IPS-18a (cell line): Measurements from ENCODE around the gene VKORC1.

Experiments used
- H3K27ac ChIP-seq: one replicate; pipeline ENCODE4 v1.5.1; 2013; ENCODE audit warnings: low read length
- H3K27me3 ChIP-seq: one replicate; pipeline ENCODE4 v1.6.1; 2013; ENCODE audit warnings: mild to moderate bottlenecking, low read length; ENCODE audit not compliant: control insufficient read depth, insufficient read depth
- H3K36me3 ChIP-seq: one replicate; pipeline ENCODE4 v1.6.1; 2013; ENCODE audit warnings: low read depth, low read length; ENCODE audit not compliant: control insufficient read depth
- H3K4me1 ChIP-seq: one replicate; pipeline ENCODE4 v1.6.1; 2013; ENCODE audit warnings: low read depth, low read length; ENCODE audit not compliant: control insufficient read depth
- H3K4me3 ChIP-seq: one replicate; pipeline ENCODE4 v1.5.1; 2013; ENCODE audit warnings: low read length
- H3K9ac ChIP-seq: one replicate; pipeline ENCODE4 v1.6.1; 2013; ENCODE audit warnings: mild to moderate bottlenecking, low read length, moderate library complexity
- H3K9me3 ChIP-seq: one replicate; pipeline ENCODE4 v1.6.1; 2013; ENCODE audit warnings: low read depth, low read length; ENCODE audit not compliant: control insufficient read depth

The VKORC1 gene

DNA sequence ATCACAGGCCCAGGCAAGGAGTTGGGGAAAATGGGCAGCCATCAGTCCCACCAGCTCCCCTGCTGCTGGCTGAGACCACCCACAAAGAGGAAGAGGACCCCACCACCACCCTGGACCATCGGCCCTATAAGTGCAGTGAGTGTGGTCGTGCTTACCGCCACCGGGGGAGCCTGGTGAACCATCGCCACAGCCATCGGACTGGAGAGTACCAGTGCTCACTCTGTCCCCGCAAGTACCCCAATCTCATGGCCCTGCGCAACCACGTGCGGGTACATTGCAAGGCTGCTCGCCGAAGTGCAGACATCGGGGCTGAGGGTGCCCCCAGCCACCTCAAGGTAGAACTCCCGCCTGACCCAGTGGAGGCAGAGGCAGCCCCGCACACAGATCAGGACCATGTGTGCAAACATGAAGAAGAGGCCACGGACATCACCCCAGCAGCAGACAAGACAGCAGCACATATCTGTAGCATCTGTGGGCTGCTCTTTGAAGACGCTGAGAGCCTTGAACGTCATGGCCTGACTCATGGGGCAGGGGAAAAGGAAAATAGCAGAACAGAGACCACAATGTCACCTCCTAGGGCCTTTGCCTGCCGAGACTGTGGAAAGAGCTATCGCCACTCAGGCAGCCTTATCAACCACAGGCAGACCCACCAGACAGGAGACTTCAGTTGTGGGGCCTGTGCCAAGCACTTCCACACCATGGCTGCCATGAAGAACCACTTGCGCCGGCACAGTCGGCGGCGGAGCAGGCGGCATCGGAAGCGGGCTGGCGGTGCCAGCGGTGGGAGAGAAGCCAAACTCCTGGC is 16.8 kb downstream of the VKORC1 start:
- H3K4me3 ChIP-seq, result no peak overlapping the region
- H3K9me3 ChIP-seq, result no peaks in the 10 kb centered on the region
- no peaks in the 10 kb centered on the region for H3K4me1 ChIP-seq
- no peak overlapping the region for H3K9ac ChIP-seq
- H3K27ac ChIP-seq, result no peak overlapping the region
- H3K36me3 ChIP-seq, result peaks cover 44% of the 10 kb centered on the region
- no peaks in the 10 kb centered on the region for H3K27me3 ChIP-seq

GRCh38 chr16:31077024-31077423 is 17.6 kb downstream of the VKORC1 start:
- H3K27ac ChIP-seq, result no peak overlapping the region
- no peaks in the 10 kb centered on the region for H3K27me3 ChIP-seq
- no peak overlapping the region for H3K9ac ChIP-seq
- H3K36me3 ChIP-seq, result peaks cover 44% of the 10 kb centered on the region
- no peak overlapping the region for H3K4me3 ChIP-seq
- H3K9me3 ChIP-seq, result no peaks in the 10 kb centered on the region
- H3K4me1 ChIP-seq, result peaks cover 4% of the 10 kb centered on the region

GRCh38 chr16:31076319-31076718 is 18.3 kb downstream of the VKORC1 start:
- no peak overlapping the region for H3K27ac ChIP-seq
- H3K4me3 ChIP-seq, result no peak overlapping the region
- H3K27me3 ChIP-seq, result no peaks in the 10 kb centered on the region
- peaks cover 7% of the 10 kb centered on the region for H3K4me1 ChIP-seq
- H3K9me3 ChIP-seq, result no peaks in the 10 kb centered on the region
- H3K9ac ChIP-seq, result no peak overlapping the region
- H3K36me3 ChIP-seq, result peaks cover 44% of the 10 kb centered on the region

DNA sequence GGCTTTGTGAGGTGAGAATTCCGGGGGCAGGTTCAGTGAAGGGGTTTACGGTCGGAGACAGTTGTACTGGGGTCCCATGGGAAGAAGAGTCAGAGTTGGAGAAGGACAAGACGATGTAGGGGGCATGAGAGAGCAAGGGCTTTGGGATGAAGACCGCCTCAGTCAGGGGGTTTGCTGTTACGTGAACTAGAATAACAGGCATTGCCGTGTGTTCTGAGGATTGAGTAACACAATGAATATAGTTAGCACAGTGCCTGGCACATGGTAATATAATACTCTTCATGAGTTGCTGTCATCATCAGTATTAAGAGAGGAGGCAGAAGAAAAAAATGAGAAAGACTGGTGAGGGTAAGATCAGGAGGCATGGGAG is 19.8 kb downstream of the VKORC1 start:
- Histone ChIP-seq H3K36me3 (peaks cover 33% of the 10 kb centered on the region), H3K27me3 (no peaks in the 10 kb centered on the region), H3K9me3 (no peaks in the 10 kb centered on the region), H3K4me1 (peaks cover 7% of the 10 kb centered on the region), H3K9ac (peak overlapping the region; percentile 95), H3K27ac (peak overlapping the region; percentile 52), H3K4me3 (peak overlapping the region; percentile 99)

DNA sequence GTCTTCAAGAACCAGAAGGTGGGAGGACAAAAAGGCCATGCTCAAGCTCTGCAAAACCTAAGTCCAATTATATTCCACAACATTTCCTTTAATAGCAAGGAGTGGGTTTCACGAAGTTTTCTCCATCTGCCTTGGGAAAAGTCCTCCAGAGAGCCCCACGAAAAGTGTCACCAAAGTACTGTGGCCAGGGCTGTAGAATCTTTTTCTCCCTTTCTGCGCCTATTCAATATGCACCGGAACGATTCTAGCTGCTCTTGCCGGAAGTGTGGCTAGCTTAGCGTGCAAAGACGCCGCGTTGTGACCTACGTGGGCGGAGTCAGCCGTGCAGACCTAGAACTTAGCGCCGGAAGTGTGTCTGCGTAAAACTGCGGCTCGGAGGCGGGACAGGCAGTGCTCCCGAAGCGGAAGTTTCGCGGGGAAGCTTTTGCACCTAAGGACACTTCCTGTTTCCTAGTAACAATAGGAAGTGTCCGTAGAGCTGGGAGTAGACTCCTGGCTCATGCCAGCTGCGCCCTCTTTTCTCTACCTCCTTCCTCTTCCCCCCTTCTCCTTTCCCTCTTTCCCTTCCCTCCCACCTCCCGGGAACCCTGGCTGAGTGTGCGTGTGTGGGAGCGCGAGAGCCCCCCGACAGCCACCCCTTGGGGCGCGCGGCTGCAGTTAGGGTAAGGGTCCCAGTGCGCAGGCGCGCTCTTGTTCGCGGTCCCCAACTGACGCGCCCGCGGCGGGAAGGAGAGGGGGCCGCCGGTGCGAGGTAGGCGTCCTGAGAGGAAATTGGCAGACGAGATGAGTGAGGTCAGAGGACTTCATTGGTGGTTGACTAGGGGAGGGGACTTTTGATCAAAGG is 20.4 kb downstream of the VKORC1 start, which contains the start of the genes ZNF646 and ZNF668:
ZNF646 (plus strand) TSS at position 453 of the 844 bp plus-strand sequence. CDS start 1,903 bp downstream, outside the sequence.
ZNF668 (minus strand) TSS at position 271 of the 844 bp plus-strand sequence. CDS start 9,781 bp downstream, outside the sequence.
- peak within 1 kb of the TSS; percentile 99 for H3K4me3 ChIP-seq
- H3K27ac ChIP-seq, result peak within 1 kb of the TSS; percentile 93
- H3K9me3 ChIP-seq, result no peaks in the 10 kb centered on the region
- H3K36me3 ChIP-seq, result peaks cover 27% of the 10 kb centered on the region
- peaks cover 7% of the 10 kb centered on the region for H3K4me1 ChIP-seq
- H3K9ac ChIP-seq, result peak within 1 kb of the TSS; percentile 95
- H3K27me3 ChIP-seq, result no peaks in the 10 kb centered on the region

- H3K27ac ChIP-seq, result peak overlapping the region; percentile 93
- H3K4me3 ChIP-seq, result peak overlapping the region; percentile 99
- peaks cover 7% of the 10 kb centered on the region for H3K4me1 ChIP-seq
- H3K36me3 ChIP-seq, result peaks cover 19% of the 10 kb centered on the region
- H3K27me3 ChIP-seq, result no peaks in the 10 kb centered on the region
- no peaks in the 10 kb centered on the region for H3K9me3 ChIP-seq
- peak overlapping the region; percentile 95 for H3K9ac ChIP-seq
Observed at GRCh38 chr16:31073142-31073969, 21.2 kb downstream of the VKORC1 start.

DNA sequence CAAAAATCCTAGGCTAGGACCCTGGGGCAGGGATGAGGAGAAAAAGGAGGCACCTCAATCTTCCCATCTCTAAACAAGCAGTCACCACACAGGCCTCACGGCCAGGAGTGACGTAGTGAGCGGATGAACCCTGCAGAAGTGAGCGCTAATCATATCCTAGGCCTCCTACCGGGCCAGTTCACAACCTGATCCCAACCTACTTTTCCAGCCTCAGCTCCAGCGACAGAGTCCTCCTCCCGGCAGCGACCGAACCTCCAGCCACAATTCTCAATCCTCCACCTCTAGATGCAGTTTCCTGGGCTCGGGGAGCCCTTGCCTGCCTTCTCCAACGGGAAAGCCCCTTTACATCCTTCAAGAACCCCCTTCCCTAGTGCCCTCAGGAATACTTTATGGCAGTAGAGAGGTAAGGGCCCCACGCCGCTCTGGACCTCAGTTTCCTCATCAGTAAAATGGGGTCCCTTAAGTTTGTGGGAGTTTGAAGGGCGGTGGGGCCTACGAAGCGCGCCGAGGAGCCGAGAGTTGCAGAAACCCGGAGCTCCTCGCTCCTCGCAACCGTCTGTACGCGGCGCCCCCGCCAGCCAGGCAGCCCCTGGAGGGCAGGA is 22.0 kb downstream of the VKORC1 start:
- Histone ChIP-seq H3K4me1 (peaks cover 7% of the 10 kb centered on the region), H3K9me3 (no peaks in the 10 kb centered on the region), H3K36me3 (peaks cover 12% of the 10 kb centered on the region), H3K27ac (peak overlapping the region; percentile 59), H3K4me3 (peak overlapping the region; percentile 99), H3K9ac (peak overlapping the region; percentile 95), H3K27me3 (no peaks in the 10 kb centered on the region)

DNA sequence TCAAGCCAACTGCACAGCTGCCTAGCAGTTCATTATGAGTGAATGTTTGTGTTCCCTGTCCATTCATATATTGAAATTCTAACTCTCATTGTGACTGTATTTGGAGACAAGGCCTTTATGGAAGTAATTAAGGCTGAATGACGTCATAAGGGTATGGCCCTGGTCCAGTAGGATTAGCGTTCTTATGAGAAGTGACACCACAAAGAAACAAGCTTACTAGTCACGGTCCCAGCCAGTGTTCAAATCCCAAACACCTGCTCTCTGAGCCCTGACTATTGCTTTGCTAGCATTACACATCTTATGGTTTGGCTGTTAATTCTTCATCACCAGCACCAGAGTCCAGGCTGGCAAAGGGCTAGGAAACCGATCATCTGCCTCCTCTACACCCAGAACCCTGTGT is 22.7 kb downstream of the VKORC1 start:
- Histone ChIP-seq H3K27me3 (no peaks in the 10 kb centered on the region), H3K9me3 (no peaks in the 10 kb centered on the region), H3K9ac (peak overlapping the region; percentile 95), H3K4me1 (peaks cover 7% of the 10 kb centered on the region), H3K27ac (no peak overlapping the region), H3K4me3 (peak overlapping the region; percentile 99), H3K36me3 (peaks cover 5% of the 10 kb centered on the region)

GRCh38 chr16:31067342-31067741 is 27.3 kb downstream of the VKORC1 start:
- H3K4me1 ChIP-seq, result peaks cover 6% of the 10 kb centered on the region
- H3K27ac ChIP-seq, result no peak overlapping the region
- H3K4me3 ChIP-seq, result no peak overlapping the region
- no peak overlapping the region for H3K9ac ChIP-seq
- no peaks in the 10 kb centered on the region for H3K27me3 ChIP-seq
- H3K9me3 ChIP-seq, result no peaks in the 10 kb centered on the region
- peaks cover 5% of the 10 kb centered on the region for H3K36me3 ChIP-seq

GRCh38 chr16:31064882-31065461 is 29.6 kb downstream of the VKORC1 start:
- no peak overlapping the region for H3K27ac ChIP-seq
- no peaks in the 10 kb centered on the region for H3K9me3 ChIP-seq
- H3K4me1 ChIP-seq, result no peaks in the 10 kb centered on the region
- H3K36me3 ChIP-seq, result peaks cover 19% of the 10 kb centered on the region
- H3K4me3 ChIP-seq, result no peak overlapping the region
- H3K27me3 ChIP-seq, result no peaks in the 10 kb centered on the region
- no peak overlapping the region for H3K9ac ChIP-seq
